PC-9 (cell line): ENCODE data around the gene AVEN. TPM values are rescaled to one million over a fixed set of nuclear protein-coding genes. Genes with fewer than 3 reads are reported as not detected.

Source experiments
- BruUV-seq: library from RNA; stranded (reverse); fragments of 400-500 nt; replicated peaks from 2 replicates; lab custom pipeline; 2021; lab: Mats Ljungman, UMichigan
- CTCF ChIA-PET: fragments of 300-600 bp; sonication (Branson Sonifier 250); formaldehyde crosslinking; loops from one replicate; lab custom pipeline; 2022; ENCODE audit warnings: antibody characterized with exemption; lab: Charles Lee
- POLR2A ChIA-PET: fragments of 300-600 bp; sonication (Branson Sonifier 250); formaldehyde crosslinking; loops from one replicate; lab custom pipeline; 2022; ENCODE audit warnings: antibody characterized with exemption; ENCODE audit not compliant: unreplicated experiment; lab: Charles Lee
- DNase-seq, 2 experiments: peaks; one replicate each; pipeline versions ENCODE4 v3.0.0 to v3.0.0-alpha.2; 2015 to 2022; ENCODE audit warnings: mixed read lengths in 1 of 2
- H2AFZ ChIP-seq: fragments of 200-600 bp; sonication (generic); 2 replicates; pipeline ENCODE4 v1.8.1; 2017; ENCODE audit warnings: antibody characterized with exemption
- H3F3A ChIP-seq: fragments of 200-600 bp; sonication (generic); 2 replicates; pipeline ENCODE4 v1.8.1; 2017; ENCODE audit warnings: antibody characterized with exemption, mild to moderate bottlenecking, low read depth; ENCODE audit not compliant: insufficient read depth
- H3K27ac ChIP-seq: fragments of 200-600 bp; sonication (generic); 2 replicates; pipeline ENCODE4 v1.6.1; 2016; ENCODE audit warnings: mixed run types
- H3K27me3 ChIP-seq: fragments of 200-600 bp; sonication (generic); 2 replicates; pipeline ENCODE4 v1.6.1; 2016; ENCODE audit warnings: low read depth, mixed run types; ENCODE audit not compliant: insufficient read depth
- H3K36me3 ChIP-seq: fragments of 200-600 bp; sonication (generic); 2 replicates; pipeline ENCODE4 v1.6.1; 2016; ENCODE audit warnings: low read depth, mixed run types
- H3K4me1 ChIP-seq: fragments of 200-600 bp; sonication (generic); replicated peaks from 2 replicates; pipeline ENCODE4 v1.6.1; 2016; ENCODE audit warnings: mixed run types; ENCODE audit not compliant: insufficient read depth
- H3K4me2 ChIP-seq: fragments of 200-600 bp; sonication (generic); 2 replicates; pipeline ENCODE4 v1.6.1; 2017; ENCODE audit warnings: mixed run types
- H3K4me3 ChIP-seq: fragments of 200-600 bp; sonication (generic); 2 replicates; pipeline ENCODE4 v1.6.1; 2016; ENCODE audit warnings: mixed run types
- H3K79me2 ChIP-seq: fragments of 200-600 bp; sonication (generic); 2 replicates; pipeline ENCODE4 v1.6.1; 2017; ENCODE audit warnings: low read depth, mixed run types
- H3K9me2 ChIP-seq: fragments of 200-600 bp; sonication (generic); 2 replicates; pipeline ENCODE4 v1.8.1; 2017; ENCODE audit warnings: mild to moderate bottlenecking; ENCODE audit not compliant: insufficient read depth
- H3K9me3 ChIP-seq: fragments of 200-600 bp; sonication (generic); 2 replicates; pipeline ENCODE4 v1.8.1; 2016; ENCODE audit warnings: low read depth; ENCODE audit not compliant: insufficient read depth
- H4K20me1 ChIP-seq: fragments of 200-600 bp; sonication (generic); 2 replicates; pipeline ENCODE4 v1.8.1; 2017; ENCODE audit not compliant: insufficient read depth
- EZH2 ChIP-seq: fragments of 200-600 bp; sonication (generic); IDR thresholded peaks from 2 replicates; pipeline ENCODE4 v1.8.0; 2017; ENCODE audit warnings: antibody characterized with exemption, low read depth
- intact Hi-C: fragments of 100-400 bp; cut with micrococcal nuclease; formaldehyde crosslinking; loops from one replicate; pipeline ENCODE4 v1.10.0; 2022; ENCODE audit not compliant: unreplicated experiment
- total RNA-seq: library from RNA; stranded (reverse); gene quantifications from 2 replicates; pipeline ENCODE4 v1.2.3, GENCODE V29; 2021
- TF ChIP-seq, protein P1 (sequence below): fragments of 200-600 bp; sonication (generic); conservative IDR thresholded peaks from 2 replicates; pipeline ENCODE4 v1.6.1; 2017; ENCODE audit warnings: mixed run types, antibody characterized with exemption, mild to moderate bottlenecking, moderate library complexity

Gene AVEN
- total RNA-seq, 1 experiment from 2014 or later, result 8.7 TPM

- Histone ChIP-seq H2AFZ (no peak overlapping the region), H3K79me2 (no peaks in the 10 kb centered on the region), H3K4me3 (no peak overlapping the region), H3K4me2 (no peak overlapping the region), H3K27me3 (no peaks in the 10 kb centered on the region), H3F3A (no peaks in the 10 kb centered on the region), H3K27ac (no peak overlapping the region), H4K20me1 (no peaks in the 10 kb centered on the region), H3K36me3 (no peaks in the 10 kb centered on the region), H3K9me3 (no peaks in the 10 kb centered on the region), H3K9me2 (no peaks in the 10 kb centered on the region), H3K4me1 (no peaks in the 10 kb centered on the region)
- POLR2A ChIA-PET, result no interaction called here
- no TSS peak for BruUV-seq
- CTCF ChIA-PET, result interaction anchor here (0.6 kb wide), 1 partner anchor 365 kb away, joined by 7 read pairs; no protein-coding TSS in a partner anchor
- intact Hi-C loops, result no loop called here
- no peak for DNase-seq
- TF ChIP-seq, protein P1, sequence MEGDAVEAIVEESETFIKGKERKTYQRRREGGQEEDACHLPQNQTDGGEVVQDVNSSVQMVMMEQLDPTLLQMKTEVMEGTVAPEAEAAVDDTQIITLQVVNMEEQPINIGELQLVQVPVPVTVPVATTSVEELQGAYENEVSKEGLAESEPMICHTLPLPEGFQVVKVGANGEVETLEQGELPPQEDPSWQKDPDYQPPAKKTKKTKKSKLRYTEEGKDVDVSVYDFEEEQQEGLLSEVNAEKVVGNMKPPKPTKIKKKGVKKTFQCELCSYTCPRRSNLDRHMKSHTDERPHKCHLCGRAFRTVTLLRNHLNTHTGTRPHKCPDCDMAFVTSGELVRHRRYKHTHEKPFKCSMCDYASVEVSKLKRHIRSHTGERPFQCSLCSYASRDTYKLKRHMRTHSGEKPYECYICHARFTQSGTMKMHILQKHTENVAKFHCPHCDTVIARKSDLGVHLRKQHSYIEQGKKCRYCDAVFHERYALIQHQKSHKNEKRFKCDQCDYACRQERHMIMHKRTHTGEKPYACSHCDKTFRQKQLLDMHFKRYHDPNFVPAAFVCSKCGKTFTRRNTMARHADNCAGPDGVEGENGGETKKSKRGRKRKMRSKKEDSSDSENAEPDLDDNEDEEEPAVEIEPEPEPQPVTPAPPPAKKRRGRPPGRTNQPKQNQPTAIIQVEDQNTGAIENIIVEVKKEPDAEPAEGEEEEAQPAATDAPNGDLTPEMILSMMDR, result no peak
- no peak for TF ChIP-seq EZH2
These were observed 25.4 kb upstream of the AVEN start for GRCh38 chr15:34064438-34064837.

GRCh38 chr15:34059946-34060345, 20.9 kb upstream of the AVEN start:
- CTCF ChIA-PET, result interaction anchor here (0.6 kb wide), 1 partner anchor 150 kb away, joined by 4 read pairs; the partner anchor contains the start of gene KATNBL1
- no peaks in the 10 kb centered on the region for H3K4me1 ChIP-seq
- H2AFZ ChIP-seq, result no peak overlapping the region
- H3F3A ChIP-seq, result no peaks in the 10 kb centered on the region
- no peaks in the 10 kb centered on the region for H3K9me2 ChIP-seq
- no peaks in the 10 kb centered on the region for H3K27me3 ChIP-seq
- no peak overlapping the region for H3K4me2 ChIP-seq
- H3K79me2 ChIP-seq, result no peaks in the 10 kb centered on the region
- no TSS peak for BruUV-seq
- TF ChIP-seq, protein P1, result no peak
- TF ChIP-seq EZH2, result no peak
- H3K4me3 ChIP-seq, result no peak overlapping the region
- no peak for DNase-seq
- no peaks in the 10 kb centered on the region for H4K20me1 ChIP-seq
- no peaks in the 10 kb centered on the region for H3K9me3 ChIP-seq
- no peak overlapping the region for H3K27ac ChIP-seq
- POLR2A ChIA-PET, result no interaction called here
- intact Hi-C loops, result no loop called here
- no peaks in the 10 kb centered on the region for H3K36me3 ChIP-seq

- Histone ChIP-seq H3K79me2 (no peaks in the 10 kb centered on the region), H3K27ac (no peak overlapping the region), H3K36me3 (no peaks in the 10 kb centered on the region), H3K4me1 (no peaks in the 10 kb centered on the region), H3F3A (no peaks in the 10 kb centered on the region), H2AFZ (no peak overlapping the region), H3K9me3 (no peaks in the 10 kb centered on the region), H3K9me2 (no peaks in the 10 kb centered on the region), H3K4me2 (no peak overlapping the region), H3K4me3 (no peak overlapping the region), H4K20me1 (no peaks in the 10 kb centered on the region), H3K27me3 (no peaks in the 10 kb centered on the region)
- no peak for DNase-seq
- intact Hi-C loops, result no loop called here
- POLR2A ChIA-PET, result no interaction called here
- CTCF ChIA-PET, result interaction anchor here (0.6 kb wide), 1 partner anchor 151 kb away, joined by 4 read pairs; the partner anchor contains the start of gene KATNBL1
- no TSS peak for BruUV-seq
- TF ChIP-seq EZH2, result no peak
- TF ChIP-seq, protein P1, result no peak
These were observed 20.5 kb upstream of the AVEN start for GRCh38 chr15:34059476-34059875.
